H1 (cell line): ENCODE measurements around the gene ARHGAP25. TPM values are rescaled to one million over a fixed set of nuclear protein-coding genes. Genes with fewer than 3 reads are reported as not detected.

Experiments used
- BCL11A ChIP-seq, 2 experiments: IDR thresholded peaks; one replicate each; pipeline ENCODE4 v1.6.1; 2011; ENCODE audit warnings: low read depth in 2 of 2, low read length in 2 of 2, mild to moderate bottlenecking in 2 of 2
- E2F6 ChIP-seq: IDR thresholded peaks from 2 replicates; pipeline ENCODE4 v1.6.1; 2012; ENCODE audit warnings: inconsistent platforms
- GABPA ChIP-seq: IDR thresholded peaks from 2 replicates; pipeline ENCODE4 v1.6.1; 2011; ENCODE audit warnings: mild to moderate bottlenecking, low read length, moderate library complexity, borderline replicate concordance; ENCODE audit not compliant: insufficient read depth
- GTF2F1 ChIP-seq: IDR thresholded peaks from 2 replicates; pipeline ENCODE4 v1.6.1; 2012; ENCODE audit warnings: low read depth, low read length, improper control_type of control experiment, borderline replicate concordance
- HDAC6 ChIP-seq: IDR thresholded peaks from one replicate; pipeline ENCODE4 v1.7.1; 2012; ENCODE audit warnings: low read depth, mild to moderate bottlenecking, inconsistent platforms, low read length, moderate library complexity
- KDM4A ChIP-seq: IDR thresholded peaks from one replicate; pipeline ENCODE4 v1.7.1; 2012; ENCODE audit warnings: low read depth, mild to moderate bottlenecking, moderate library complexity, low read length, inconsistent platforms; ENCODE audit not compliant: severe bottlenecking
- RAD21 ChIP-seq, 2 experiments: IDR thresholded peaks in 1 of 2; conservative IDR thresholded peaks in 1 of 2; 2 replicates each; pipeline ENCODE4 v1.6.1; 2011; ENCODE audit warnings: low read depth in 2 of 2, low read length in 2 of 2, improper control_type of control experiment in 1 of 2, inconsistent platforms in 1 of 2, mild to moderate bottlenecking in 1 of 2, moderate library complexity in 1 of 2
- RBBP5 ChIP-seq: IDR thresholded peaks from 2 replicates; pipeline ENCODE4 v1.7.1; 2012; ENCODE audit warnings: low read depth, mild to moderate bottlenecking, inconsistent platforms, low read length, moderate library complexity, borderline replicate concordance
- RXRA ChIP-seq: IDR thresholded peaks from 2 replicates; pipeline ENCODE4 v1.6.1; 2011; ENCODE audit warnings: low read depth, mild to moderate bottlenecking, low read length, moderate library complexity; ENCODE audit not compliant: insufficient read depth
- SP1 ChIP-seq: IDR thresholded peaks from 2 replicates; pipeline ENCODE4 v1.6.1; 2011; ENCODE audit warnings: low read depth, low read length
- SRF ChIP-seq: IDR thresholded peaks from 2 replicates; pipeline ENCODE4 v1.6.1; 2011; ENCODE audit warnings: mild to moderate bottlenecking, low read depth, low read length, moderate library complexity
- TAF7 ChIP-seq: optimal IDR thresholded peaks from 2 replicates; pipeline ENCODE3; 2011; ENCODE audit warnings: low read depth, mild to moderate bottlenecking, inconsistent platforms, low read length, moderate library complexity, borderline replicate concordance
- polyA plus RNA-seq, 7 experiments: library from polyadenylated mRNA; depleted of rRNA in 3 of 7; stranded (reverse) in 5 of 7; unstranded in 2 of 7; fragments of >200 nt in 5 of 7; fragments of 200-250 nt in 2 of 7; gene quantifications; 1 replicate in 5 of 7; 2 replicates in 1 of 7; 4 replicates in 1 of 7; pipeline versions ENCODE4 v1.2.1 to v1.2.3, GENCODE V29; 2011 to 2013; ENCODE audit warnings: missing spikeins in 2 of 7, mixed read lengths in 2 of 7
- total RNA-seq: library from RNA; stranded (reverse); fragmentation: NEBNext Ultra II Directional; extraction: Animal tissue kit (Norgen Biotek cat#: 25700); gene quantifications from 2 replicates; pipeline ENCODE4 v1.2.1, GENCODE V29; 2021
- TF ChIP-seq, protein P1 (sequence below): IDR thresholded peaks from 2 replicates; pipeline ENCODE4 v1.6.1; 2012; ENCODE audit warnings: inconsistent platforms

The ARHGAP25 gene
- total and polyA plus RNA-seq, 2 of the 8 experiments (the other 6 are each of a cell fraction or from before 2014, with no cell fraction given) = 1.00 to 1.2 TPM

DNA sequence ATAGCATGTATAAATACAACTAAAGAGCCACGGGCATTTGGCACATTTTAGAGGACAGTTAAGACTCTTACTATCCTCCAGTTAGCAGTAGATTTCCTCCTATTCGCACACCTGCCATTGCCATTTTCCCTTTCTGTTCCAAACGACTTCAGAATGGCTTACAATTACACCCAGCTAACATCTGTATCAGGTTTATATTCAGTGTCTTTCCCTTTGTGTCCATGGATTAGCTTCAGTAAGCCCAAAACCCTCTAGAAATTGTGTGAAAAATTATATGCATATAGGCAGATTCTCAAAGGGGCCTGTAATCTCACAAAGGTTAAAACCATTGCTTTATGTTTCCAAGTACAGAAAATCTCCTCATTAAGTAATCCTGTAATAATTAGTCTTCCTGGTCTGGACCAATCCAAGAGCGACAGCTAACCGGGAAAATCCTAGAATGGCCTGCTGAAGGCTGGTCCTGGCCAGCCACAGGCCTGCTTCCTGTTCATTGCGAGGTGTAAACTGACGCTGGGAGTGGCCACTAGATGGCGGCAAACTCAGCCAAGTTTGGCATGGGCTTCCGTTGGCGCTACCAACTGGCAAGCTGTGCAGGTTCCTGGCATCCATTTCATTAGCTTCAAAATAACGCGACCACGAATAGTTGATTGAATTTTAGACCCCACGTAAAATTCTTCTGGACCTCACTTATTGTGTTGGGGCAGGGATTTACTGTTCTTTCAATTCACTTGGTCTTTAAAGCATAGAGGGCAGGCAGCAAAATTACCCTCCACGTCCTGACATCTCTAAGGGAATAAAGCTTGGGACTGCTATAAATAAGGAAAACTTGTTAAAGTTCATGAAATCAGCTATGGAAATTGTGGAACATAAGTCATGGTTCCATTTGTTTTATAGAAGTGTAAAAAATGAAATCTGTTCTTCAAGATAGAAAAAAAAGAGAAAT lies 17.1 kb downstream of the ARHGAP25 start (continued):
- TF ChIP-seq GTF2F1 (no peak), SRF (peak; percentile 62), RXRA (no peak), E2F6 (peak; percentile 74), GABPA (peak; percentile 57; the same call in 1 of the 2 replicates), SP1 (no peak), KDM4A (no peak), RBBP5 (no peak), HDAC6 (no peak), RAD21 (IDR thresholded peaks at IDR 0.05 in 1 of 2, conservative IDR thresholded peaks at IDR 0.05 in 1 of 2; ENCODE audit: low read depth in 2 of 2, low read length in 2 of 2) (peak; percentile 87 to 94), TAF7 (no peak), BCL11A (IDR thresholded peaks at IDR 0.05; ENCODE audit: low read depth in 2 of 2, low read length in 2 of 2) (no peak)
- TF ChIP-seq, protein P1, sequence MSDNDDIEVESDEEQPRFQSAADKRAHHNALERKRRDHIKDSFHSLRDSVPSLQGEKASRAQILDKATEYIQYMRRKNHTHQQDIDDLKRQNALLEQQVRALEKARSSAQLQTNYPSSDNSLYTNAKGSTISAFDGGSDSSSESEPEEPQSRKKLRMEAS = peak; percentile 45
